MM.1S (cell line): Measurements from ENCODE around the gene ITSN2.

Experiments
- EZH2 ChIP-seq: fragments of 300-600 bp; sonication (generic); optimal IDR thresholded peaks from 2 replicates; pipeline ENCODE3; 2017; ENCODE audit warnings: low read depth, mild to moderate bottlenecking, antibody characterized with exemption, low read length, mixed read lengths
- EZH2phosphoT487 ChIP-seq: fragments of 300-600 bp; sonication (generic); IDR thresholded peaks from 2 replicates; pipeline ENCODE4 v1.6.1; 2018; ENCODE audit warnings: antibody characterized with exemption, low read length

DNA sequence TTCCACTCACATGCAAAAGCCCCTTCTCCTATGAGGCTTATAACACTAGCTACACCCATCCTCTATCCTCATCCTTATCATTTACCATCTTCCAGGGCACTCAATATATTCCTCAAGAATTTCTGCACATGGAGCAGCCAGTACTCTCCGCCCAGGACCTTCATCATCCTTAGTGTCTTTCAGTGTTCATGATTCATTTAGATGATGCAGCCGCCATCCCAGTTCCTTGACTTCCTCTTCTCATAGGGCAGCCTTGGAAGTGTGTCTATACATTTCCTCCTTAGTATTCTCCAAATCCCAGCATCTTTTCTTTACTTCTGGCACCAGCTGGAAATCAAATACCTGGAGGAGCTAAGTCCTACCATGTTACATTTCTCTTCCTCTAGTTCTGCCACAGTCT, 3.0 kb upstream of the ITSN2 start:
- TF ChIP-seq EZH2 (no peak), EZH2phosphoT487 (no peak)
